Measurements from ENCODE around the gene COL5A1.
"Not testable (repeated sequence)": the region's sequence is repeated elsewhere in the genome, so short reads cannot be mapped to it uniquely, and the experiment has no call there.

COL5A1 gene

DNA sequence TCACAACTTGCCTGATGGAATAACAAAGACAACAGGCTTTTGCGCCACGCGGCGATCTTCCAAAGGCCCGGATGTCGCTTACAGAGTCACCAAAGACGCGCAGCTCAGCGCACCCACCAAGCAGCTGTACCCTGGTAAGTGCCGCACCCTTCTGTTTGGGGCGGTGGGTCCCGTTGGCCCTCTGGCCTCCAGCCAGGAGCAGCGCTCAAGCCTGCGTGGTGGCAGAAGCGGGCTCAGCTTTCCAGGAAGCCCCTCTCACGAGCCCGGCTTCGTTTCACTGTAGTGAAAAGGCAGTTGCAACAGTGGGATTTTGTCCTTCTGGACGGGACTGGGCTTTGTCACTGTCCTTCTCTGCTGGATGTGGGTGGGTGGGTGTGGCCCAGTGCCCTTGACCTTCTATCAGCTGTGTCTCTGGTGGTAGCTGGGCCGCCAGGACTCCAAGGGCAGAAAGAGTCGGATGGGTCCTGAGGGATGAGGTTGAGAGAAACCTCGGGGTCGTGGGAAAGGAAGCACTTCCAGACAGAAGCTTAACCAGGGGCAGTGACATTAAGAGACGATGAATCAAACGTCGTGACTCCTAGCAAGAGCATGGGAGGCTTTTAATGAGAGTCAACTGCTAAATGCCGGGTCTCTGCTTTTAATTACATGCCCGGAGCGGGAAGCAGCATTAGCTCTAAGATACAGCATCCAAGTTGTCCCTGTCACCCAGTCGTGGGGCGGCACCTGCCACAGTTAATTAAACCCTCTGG is 49.5 kb downstream of the COL5A1 start:
- DNase-seq (ENCODE audit: low read depth in 2 of 2): no peak

DNA sequence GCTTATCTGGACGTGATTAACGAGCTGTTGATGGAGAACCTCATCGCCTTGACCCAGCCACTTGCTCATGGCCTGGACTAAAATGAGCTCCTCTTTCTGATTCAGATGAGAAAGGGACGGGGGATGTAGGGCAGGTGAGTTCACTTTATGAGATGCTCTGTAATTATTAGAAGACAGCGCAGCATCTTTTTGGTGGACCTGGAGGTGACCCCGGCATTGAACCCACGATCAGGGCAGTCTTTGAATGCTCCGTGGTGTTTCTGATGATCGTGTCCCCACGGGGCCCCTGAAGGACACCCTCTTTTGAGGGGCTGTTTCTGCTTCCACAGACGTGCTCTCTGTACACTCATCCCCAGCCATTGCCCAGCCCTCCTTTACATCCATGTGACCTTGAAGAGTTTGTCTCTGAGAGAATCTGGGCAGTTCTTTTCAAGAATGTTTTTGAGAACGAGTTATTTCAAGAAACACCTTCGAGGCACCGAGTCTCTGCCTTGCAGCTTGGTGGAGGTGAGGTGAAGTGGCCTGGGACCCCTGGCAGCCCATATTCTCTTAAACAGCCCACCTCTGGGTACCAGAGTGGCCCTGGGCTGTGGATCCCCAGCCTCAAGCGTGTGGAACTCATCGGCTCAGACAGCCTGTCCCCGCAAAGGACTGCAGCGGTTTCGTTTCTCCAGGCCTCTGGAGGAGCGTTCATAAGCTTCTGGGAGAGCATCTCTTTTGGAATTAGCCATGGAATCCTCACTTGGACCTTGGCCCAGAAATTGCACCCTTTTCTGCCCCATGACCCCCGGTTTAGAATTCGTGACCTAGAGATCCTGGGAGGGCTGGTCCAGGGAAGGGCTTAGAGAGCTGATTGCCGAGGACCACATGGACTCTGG is 50.3 kb downstream of the COL5A1 start:
- DNase-seq (ENCODE audit: low read depth in 2 of 2): no peak

DNA sequence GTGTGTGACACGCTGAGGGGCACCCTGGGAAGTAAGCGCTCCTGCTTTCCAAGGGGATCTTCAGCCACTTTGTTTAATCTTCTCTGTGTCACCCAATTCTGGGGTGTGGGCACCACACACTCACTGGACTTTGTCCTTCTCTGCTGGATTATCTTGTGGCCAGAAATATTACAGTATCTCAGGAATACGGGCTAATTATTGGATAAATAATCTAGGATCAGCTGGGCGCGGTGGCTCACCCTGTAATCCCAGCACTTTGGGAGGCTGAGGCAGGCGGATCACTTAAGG is 50.9 kb downstream of the COL5A1 start:
- DNase-seq (ENCODE audit: low read depth in 2 of 2): no peak

DNA sequence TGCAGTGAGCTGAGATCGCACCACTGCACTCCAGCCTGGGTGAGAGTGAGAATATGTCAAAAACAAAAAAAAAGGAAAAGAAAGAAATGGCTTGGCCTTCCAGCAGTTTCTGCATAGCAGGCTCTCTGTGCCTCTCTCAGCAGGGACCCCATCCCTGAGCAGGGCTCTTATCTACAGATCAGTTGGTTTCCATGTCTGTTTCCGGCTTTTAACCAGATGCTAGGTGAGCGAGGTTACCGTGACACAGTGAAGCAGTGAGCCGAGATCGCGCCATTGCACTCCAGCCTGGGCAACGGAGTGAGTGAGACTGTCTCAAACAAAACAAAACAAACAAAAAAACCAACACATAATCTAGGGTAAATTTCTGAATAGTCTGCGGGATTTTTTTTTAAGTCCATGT is 51.4 kb downstream of the COL5A1 start:
- DNase-seq (ENCODE audit: low read depth in 2 of 2): no peak

DNA sequence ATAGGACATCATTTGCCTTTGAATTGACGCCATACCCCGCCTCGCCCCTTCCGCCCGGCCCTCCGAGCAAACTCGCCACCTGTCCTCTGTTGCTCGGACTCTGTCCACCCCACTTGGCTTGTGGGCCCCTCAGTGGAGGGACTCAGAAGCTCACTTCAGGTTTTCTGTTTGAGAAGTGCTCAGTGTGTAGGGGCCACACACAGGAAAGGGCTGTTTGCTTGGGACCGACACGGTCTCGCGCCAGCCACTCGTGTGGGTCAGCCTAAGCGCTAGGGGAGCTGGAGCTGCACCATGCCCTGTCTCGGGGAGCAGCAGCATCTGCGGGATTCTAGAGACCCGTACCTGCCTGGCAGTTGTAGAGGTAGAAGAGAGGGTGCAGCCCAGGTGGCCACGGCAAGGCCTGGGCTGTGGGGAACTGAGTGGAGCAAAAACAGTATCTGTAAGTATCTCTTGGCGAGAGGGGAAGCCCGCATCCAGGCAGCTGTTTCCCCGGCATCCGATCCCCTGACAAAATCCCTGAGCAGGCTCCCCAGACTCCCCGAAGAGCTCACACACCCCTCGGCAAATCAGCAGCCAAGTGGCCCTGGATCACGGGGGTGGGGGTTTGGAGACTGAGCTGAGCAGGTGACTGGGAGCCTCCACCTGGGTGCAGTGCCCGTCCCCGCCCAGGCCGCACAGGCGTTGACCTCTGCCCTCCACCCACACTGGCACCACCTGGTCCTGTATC is 52.2 kb downstream of the COL5A1 start:
- no peak for DNase-seq (ENCODE audit: low read depth in 2 of 2)

DNA sequence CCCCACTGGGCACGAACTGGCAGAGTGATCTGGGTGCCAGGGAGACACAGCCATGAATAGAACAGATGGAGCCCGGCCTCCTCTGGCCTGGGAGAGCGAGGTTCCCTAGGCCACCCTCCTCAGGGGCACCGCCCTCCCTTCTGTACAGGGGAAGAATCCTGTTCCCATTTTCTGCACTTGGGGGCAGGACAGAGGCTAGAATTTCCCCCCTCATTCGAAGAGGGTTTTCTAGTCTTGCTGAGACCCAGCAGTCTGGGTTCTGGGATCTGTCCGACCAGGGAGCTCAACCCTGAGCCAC is 52.7 kb downstream of the COL5A1 start:
- no peak for DNase-seq (ENCODE audit: low read depth in 2 of 2)

DNA sequence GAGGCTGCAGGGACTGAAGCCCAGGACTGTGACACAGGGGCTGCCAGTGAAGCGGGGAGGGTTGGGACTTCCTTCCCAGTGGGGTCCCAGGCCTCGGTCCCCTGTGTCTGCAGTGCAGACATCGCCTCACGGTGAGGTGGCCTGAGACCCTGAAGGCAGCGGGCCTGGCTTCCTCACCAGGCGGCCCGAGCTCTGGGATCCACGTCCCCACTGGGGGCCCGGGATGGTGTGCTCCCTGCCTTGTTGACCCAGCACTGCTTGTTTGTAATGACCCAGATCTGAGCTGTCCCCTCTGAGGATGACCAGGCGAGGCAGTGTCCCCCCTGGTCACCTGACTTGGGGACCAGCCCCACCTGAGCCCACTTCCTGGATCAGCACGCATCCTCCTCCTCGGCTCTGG is 53.1 kb downstream of the COL5A1 start:
- no peak for DNase-seq (ENCODE audit: low read depth in 2 of 2)

DNA sequence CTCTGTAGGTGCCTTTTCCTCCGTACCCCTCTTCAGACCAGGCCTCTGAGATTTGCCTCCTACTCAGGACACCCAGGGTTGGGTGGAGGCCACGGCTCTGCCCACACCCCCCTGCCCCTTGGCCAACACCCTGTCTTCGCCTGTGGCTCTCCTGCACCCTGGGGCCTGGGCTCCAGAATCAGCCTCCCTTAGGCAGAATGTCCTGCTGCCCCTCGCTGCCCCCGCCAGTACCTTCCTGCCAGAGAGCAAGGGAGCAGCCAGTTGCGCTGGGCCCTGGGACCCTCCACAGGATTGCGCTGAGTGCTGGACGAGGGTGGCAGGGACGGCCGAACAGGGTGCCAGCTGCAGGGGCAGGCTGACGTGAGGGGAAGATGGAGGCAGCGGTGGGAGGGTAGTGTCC is 53.5 kb downstream of the COL5A1 start:
- no peak for DNase-seq (ENCODE audit: low read depth in 2 of 2)

DNA sequence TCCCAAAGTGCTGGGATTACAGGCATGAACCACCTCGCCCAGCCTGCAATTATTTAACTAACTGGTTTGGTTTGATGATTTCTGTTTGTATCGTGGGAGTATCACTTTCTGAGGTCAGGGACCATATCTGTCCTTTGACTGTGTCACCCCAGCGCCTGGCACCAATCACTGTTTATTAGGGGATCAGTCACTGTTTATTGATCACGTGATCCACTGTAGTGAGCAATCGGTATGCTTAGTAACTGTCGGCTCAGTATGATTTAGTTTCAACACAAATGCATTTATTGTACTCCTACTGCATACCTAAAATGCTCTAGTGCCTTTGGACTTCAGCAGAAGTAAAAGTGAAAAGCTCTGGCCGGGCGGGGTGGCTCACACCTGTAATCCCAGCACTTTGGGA is 54.8 kb downstream of the COL5A1 start:
- no peak for DNase-seq (ENCODE audit: low read depth in 2 of 2)

DNA sequence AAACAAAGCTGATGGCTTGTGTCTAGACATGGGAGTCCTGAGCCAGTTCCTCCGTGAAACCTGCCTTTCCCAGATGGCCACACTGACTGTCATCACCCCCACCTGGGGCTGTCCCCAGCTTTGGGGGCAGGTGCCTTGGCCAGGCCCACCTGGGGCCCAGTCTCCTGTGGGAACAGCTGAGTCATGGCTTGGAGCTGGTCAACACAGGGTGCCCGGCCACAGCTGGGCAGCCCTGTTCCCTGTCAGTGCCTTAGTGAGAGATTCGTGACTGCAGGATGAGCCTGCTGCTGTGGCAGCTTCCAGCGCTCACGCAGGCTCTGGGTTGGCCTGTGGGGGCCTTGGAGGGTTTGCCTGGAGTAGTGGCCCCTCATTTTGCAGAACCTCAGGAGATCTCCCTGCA is 56.5 kb downstream of the COL5A1 start:
- DNase-seq (ENCODE audit: low read depth in 2 of 2): no peak

DNA sequence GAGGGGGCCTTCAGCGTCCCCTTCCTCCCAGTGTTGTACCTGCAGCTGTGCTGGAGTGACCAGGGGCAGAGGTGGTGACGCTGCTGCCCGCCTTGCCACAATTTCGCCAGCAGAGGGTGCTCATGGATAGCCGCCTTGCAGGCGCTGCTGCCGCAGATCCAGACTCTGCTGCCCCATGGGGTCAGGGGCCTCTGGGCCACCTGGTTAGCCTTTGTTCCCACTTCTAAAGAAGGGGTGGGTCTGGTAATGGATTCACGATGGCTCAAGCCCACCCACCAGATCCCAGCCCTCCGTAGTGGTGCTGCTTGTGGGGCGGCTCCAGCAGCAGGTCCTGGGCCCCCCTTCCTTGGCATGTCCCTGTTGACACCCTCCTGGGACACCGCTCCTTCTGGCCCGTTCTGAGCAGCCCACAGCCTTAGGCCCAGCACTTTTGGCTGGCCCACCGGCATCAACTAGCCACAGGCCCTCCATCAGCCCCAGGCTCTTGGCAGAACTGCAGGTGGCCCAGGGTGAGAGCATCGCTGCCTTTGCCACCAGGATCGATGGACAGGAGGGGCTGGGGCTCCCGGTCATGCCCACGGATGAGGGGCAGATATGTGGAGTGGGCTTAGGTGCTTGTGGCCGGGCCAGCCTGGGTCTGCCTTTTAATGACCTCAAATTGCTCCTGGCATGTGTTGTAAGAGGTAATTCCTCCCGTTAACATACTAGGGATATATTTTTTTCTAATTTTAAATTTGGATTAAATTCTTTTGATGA is 57.2 kb downstream of the COL5A1 start:
- no peak for DNase-seq (ENCODE audit: low read depth in 2 of 2)

DNA sequence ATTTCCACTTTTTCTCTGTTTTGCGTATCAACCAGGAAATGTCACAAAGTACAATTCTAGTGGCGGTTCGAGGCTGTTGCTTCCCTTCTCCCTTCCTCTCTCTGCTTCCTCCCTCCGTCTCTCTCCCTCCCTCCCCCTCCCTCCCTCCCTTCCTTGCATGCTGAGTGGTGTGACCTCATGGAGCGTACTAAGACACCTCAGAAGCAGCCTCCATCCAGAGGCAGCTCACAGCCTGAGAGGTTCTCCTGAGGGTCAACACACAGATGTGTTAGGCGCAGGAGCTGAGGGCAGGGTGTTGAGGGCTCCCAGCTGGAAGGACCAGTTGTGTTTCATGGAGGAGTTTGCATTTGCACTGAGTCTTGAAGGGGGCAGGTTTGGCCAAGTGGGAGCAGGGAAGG is 57.7 kb downstream of the COL5A1 start:
- no peak for DNase-seq (ENCODE audit: low read depth in 2 of 2)

DNA sequence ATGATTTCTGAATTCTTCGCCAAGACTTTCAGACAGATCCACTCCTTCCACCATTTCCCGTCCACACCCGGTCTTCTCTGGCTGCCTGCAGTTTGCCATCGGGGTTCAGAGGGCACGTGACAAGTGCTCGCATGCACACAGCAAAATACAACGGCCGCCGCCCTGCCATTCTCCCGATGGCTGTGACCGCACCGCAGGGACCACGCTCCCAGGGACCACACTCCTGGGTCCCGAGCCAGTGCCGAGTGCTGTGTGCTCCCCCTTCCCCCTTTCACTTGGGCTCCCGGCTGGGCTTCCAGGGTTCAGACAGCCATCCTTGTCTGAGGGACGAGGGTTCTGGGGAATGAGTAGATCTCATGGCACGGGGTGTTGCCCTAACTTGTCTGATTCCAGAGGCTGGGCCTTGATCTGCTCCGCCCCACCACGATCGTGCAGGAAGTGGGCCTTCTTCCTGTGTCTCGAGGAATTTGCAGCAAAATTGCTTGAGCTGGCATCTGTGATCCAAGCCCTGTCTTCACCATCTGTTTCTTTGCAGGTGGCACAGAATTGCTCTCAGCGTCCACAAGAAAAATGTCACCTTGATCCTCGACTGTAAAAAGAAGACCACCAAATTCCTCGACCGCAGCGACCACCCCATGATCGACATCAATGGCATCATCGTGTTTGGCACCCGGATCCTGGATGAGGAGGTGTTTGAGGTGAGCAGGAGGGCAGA is 59.2 kb downstream of the COL5A1 start:
- DNase-seq (ENCODE audit: low read depth in 2 of 2): no peak

DNA sequence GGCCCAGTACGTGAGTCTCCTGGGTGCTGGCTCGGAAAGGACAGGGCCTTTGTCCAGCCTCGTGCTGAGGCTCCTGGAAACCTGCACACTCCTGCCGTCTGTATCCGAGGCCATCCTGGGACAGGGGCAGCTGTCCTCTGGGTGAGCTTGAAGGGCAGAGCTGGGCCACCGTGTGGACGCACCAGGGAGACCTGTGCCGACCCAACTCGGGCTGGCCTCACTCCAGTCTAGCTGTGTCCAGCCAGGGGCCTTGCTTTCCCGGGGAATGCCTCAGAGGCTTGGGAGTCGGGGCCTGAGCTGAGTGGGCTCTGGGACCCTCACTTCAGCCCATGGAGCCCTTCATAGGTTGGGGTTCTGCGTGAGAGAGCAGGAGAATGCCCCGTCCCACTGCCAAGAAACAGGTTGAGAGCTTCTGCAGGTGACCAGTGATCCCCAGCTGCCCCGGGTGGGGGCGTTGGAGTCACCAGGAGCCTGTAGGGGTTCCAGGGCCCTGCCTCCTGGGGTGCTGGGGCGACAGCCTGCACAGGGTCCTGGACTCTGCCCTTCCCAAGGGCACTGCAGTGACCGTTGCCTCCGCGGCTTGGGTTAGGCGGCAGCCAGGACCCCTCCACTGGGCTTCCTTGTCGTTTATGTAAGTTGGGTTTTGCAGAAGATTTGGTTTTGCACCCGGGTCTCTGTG is 60.1 kb downstream of the COL5A1 start:
- no peak for DNase-seq (ENCODE audit: low read depth in 2 of 2)

DNA sequence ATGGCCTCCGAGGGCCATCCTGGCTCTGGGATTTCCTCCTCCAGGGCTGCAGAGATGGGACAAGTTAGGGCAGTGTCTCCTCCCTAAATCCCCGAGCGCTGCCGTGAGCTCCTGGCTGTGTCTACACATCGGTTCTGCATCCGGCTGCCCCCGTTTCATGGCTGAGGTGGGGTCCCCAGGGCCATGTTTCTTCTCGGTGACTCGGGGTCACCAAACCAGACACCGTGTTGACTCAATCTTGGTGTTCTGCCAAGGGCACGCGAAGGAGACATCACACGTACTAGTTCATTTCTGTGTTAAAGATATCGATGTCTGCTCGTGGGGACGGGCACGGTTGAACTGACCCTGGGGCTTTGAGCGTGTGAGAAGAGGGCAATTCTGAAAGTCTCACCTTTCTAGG is 60.7 kb downstream of the COL5A1 start:
- no peak for DNase-seq (ENCODE audit: low read depth in 2 of 2)

DNA sequence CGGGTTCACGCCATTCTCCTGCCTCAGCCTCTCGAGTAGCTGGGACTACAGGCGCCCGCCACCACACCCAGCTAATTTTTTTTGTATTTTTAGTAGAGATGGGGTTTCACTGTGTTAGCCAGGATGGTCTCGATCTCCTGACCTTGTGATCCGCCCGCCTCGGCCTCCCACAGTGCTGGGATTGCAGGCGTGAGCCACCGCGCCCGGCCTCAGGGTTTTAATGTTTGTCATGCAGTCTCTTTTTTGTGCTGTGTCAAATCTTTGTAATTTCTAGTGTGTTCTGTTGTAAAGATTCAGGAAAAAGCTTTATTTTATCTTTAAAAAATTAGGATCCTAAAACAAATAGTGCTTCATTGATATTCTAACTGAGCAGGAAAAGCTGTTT is 62.1 kb downstream of the COL5A1 start:
- not testable (repeated sequence) for DNase-seq (ENCODE audit: low read depth in 2 of 2)

DNA sequence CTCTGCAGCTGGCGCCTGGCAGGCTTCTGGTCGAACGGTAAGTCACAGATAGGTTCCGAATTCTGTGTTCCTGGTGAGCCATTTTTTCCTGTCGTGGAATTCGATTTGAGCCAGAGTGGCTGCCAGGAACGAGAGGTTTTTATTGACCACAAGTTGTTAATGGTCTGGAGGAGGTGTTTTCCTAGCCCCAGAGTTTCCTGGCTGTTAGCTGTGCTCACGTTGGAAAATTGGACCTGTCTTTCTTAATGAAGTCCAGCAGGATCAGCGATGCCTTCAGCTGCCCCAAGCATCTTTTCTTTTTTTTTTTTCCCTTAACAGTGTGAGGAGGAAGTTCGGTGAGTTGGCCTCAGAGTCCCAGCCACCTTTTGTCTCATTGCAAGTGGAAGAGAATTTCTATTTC is 62.9 kb downstream of the COL5A1 start:
- no peak for DNase-seq (ENCODE audit: low read depth in 2 of 2)

DNA sequence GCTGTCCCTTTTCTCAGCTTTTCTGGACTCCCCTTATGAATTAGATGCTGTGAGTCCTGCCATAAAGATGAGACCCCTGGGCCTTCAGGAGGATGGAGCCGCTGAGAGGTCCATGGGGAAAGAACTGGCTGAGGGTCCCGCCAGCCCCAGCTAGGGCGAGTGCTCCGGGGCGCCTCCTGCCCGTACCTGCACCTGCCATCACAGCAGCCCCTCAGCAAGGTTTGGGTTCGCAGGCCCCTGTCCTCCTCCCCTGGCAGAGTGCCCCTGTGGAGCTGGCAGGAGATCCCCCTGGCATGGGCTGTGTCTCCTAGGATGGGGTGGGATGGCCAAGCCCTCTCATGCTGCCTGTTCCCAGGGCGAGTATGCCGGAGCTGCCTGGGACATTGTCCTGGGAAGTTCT is 64.2 kb downstream of the COL5A1 start:
- no peak for DNase-seq (ENCODE audit: low read depth in 2 of 2)

DNA sequence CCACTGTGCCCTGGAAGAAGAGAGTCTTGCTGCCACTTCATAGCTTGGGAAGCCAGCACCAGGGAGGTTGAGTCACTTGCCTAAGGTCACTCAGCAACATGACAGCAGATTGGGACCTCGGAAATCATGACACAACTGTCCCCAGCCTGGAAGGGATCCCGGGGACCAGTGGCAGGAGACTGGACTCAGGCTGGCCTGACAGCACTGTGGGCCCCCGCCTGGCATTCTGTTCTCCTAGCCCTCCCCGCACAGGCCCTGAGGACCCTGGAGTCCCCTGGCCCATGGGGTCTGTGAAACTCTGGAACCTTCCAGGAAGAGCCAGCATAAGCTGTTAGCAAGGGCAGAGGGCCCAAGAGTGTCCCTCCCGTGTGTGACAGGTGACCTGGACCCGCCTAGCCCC is 64.9 kb downstream of the COL5A1 start:
- no peak for DNase-seq (ENCODE audit: low read depth in 2 of 2)

DNA sequence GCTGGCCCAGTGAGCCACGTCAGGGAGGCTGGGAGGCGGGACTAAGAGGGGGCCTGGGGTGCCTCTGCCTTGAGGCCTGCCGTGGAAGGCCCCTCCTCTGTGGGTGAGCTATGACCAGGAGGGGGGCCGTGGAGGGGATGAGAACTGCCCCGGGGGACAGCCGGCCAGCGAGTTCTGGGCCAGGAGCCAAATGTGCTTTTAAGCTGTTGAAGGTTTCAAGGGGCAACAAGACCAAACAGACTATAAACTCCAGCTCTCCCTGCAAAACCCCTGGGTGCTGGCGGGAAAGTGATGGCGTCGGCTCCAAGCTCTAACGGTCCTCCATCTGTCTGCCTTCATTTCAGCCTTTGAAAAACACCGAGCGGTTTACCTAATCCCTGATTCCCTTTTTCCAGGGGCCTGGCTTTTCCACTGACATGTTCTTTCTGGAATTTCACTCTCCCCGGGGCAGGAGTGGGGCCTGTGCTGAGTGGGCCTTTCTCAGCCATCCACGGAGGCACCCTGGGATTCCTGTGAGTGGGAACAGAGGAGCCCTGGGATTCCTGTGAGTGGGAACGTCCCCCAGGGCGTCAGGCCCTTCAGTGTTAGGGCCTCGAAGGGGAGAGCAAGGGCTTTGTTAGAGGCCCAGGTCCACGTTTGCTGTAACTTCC is 65.6 kb downstream of the COL5A1 start:
- DNase-seq (ENCODE audit: low read depth in 2 of 2): peak; percentile 37 to 44

Data from fibroblast of skin of left biceps (primary cell).